OCI-LY1 (cell line): ENCODE measurements around the gene ZNF726.

Source experiments
- CTCF ChIP-seq: fragments of 200-600 bp; sonication (generic), shearing (Covaris generic); IDR thresholded peaks from 2 replicates; pipeline ENCODE4 v1.5.1; 2017; ENCODE audit warnings: mild to moderate bottlenecking, antibody characterized with exemption, low read length, moderate library complexity, mixed read lengths
- EZH2 ChIP-seq: fragments of 200-600 bp; sonication (generic), shearing (Covaris generic); IDR thresholded peaks from 2 replicates; pipeline ENCODE4 v1.8.0; 2017; ENCODE audit warnings: borderline replicate concordance, mixed run types, mild to moderate bottlenecking, antibody characterized with exemption, low read length, moderate library complexity, mixed read lengths

GRCh38 chr19:23913931-23914330 is 755 bp upstream of the ZNF726 start:
- no peak for TF ChIP-seq CTCF
- TF ChIP-seq EZH2 = no peak
